CD4-positive, alpha-beta T cell (primary cell): Measurements from ENCODE around the gene ARHGEF37. TPM values are rescaled to one million over a fixed set of nuclear protein-coding genes. Genes with fewer than 3 reads are reported as not detected.

Experiments used
- ATAC-seq: fragments of 200-7000 bp; cut with Tn5 transposase; one replicate; pipeline ENCODE4 v1.10.0; 2022; ENCODE audit warnings: mild to moderate bottlenecking; ENCODE audit not compliant: poor library complexity
- CTCF ChIA-PET: fragments of 350-600 bp; sonication (Branson Sonifier 250); formaldehyde crosslinking; loops from one replicate; lab custom pipeline; 2021; ENCODE audit warnings: antibody characterized with exemption, inconsistent platforms; lab: Charles Lee
- POLR2A ChIA-PET: fragments of 350-600 bp; sonication (Branson Sonifier 250); formaldehyde crosslinking; loops from one replicate; lab custom pipeline; 2021; ENCODE audit warnings: antibody characterized with exemption, inconsistent platforms; lab: Charles Lee
- DNase-seq, 14 experiments: peaks; one replicate each; pipeline ENCODE4 v3.0.0-alpha.2; 2013 to 2020; ENCODE audit warnings: mixed read lengths in 2 of 14
- H3K27ac ChIP-seq, 2 donors: one replicate each; pipeline versions ENCODE4 v1.5.1 to v1.7.0; 2013; ENCODE audit warnings: low read length in 2 of 2, low read depth in 1 of 2, mild to moderate bottlenecking in 1 of 2
- H3K27me3 ChIP-seq, 2 experiments: 1 replicate in 1 of 2; 2 replicates in 1 of 2; pipeline versions ENCODE4 v1.6.1 to v1.7.0; 2013; ENCODE audit warnings: low read length in 2 of 2, control low read depth in 1 of 2, mild to moderate bottlenecking in 1 of 2, moderate library complexity in 1 of 2; ENCODE audit not compliant: insufficient read depth in 2 of 2, control insufficient read depth in 1 of 2
- H3K36me3 ChIP-seq: one replicate; pipeline ENCODE4 v1.6.1; 2013; ENCODE audit warnings: low read length, control low read depth; ENCODE audit not compliant: insufficient read depth
- H3K4me1 ChIP-seq: one replicate; pipeline ENCODE4 v1.6.1; 2013; ENCODE audit warnings: low read length, control low read depth; ENCODE audit not compliant: insufficient read depth
- H3K4me3 ChIP-seq: one replicate; pipeline ENCODE4 v1.5.1; 2013; ENCODE audit warnings: mild to moderate bottlenecking, low read length, moderate library complexity
- H3K9me3 ChIP-seq, 2 experiments: 1 replicate in 1 of 2; 2 replicates in 1 of 2; pipeline versions ENCODE4 v1.6.1 to v1.7.0; 2013; ENCODE audit warnings: low read length in 2 of 2, mild to moderate bottlenecking in 2 of 2, control low read depth in 1 of 2, moderate library complexity in 1 of 2; ENCODE audit not compliant: control insufficient read depth in 1 of 2, insufficient read depth in 1 of 2
- H3K27ac Mint-ChIP-seq: one replicate; pipeline ENCODE4 v1.8.0; 2020; ENCODE audit warnings: mixed read lengths
- H3K27me3 Mint-ChIP-seq: one replicate; pipeline ENCODE4 v1.8.0; 2021; ENCODE audit warnings: mixed read lengths
- H3K36me3 Mint-ChIP-seq: one replicate; pipeline ENCODE4 v1.8.0; 2021; ENCODE audit warnings: low read depth, mixed read lengths
- H3K4me1 Mint-ChIP-seq: one replicate; pipeline ENCODE4 v1.8.0; 2021; ENCODE audit warnings: low read depth, mixed read lengths
- H3K4me3 Mint-ChIP-seq: one replicate; pipeline ENCODE4 v1.8.0; 2020; ENCODE audit warnings: mild to moderate bottlenecking, mixed read lengths
- H3K9me3 Mint-ChIP-seq: one replicate; pipeline ENCODE4 v1.8.0; 2020; ENCODE audit warnings: mixed read lengths
- intact Hi-C, 2 experiments: fragments of 100-400 bp; cut with DNase I in 1 of 2; cut with micrococcal nuclease in 1 of 2; formaldehyde crosslinking; loops; one replicate each; pipeline versions ENCODE4 v1.15.1 to v1.9.0; 2023 to 2025; cut with DNase I, micrococcal nuclease
- total RNA-seq, 174 experiments: library from RNA in 2 of 174; stranded (reverse) in 2 of 174; gene quantifications; one replicate each; pipeline ENCODE4 v1.2.3 and lab custom pipeline; 2021 to 2026
- TF ChIP-seq, protein P1 (sequence below): fragments of 200-600 bp; IDR thresholded peaks from one replicate; pipeline ENCODE4 v1.8.0; 2022; ENCODE audit warnings: antibody characterized with exemption, mild to moderate bottlenecking

The ARHGEF37 gene
- total RNA-seq, 2 experiments from 2014 or later = 0.41 TPM; not detected in 1

DNA sequence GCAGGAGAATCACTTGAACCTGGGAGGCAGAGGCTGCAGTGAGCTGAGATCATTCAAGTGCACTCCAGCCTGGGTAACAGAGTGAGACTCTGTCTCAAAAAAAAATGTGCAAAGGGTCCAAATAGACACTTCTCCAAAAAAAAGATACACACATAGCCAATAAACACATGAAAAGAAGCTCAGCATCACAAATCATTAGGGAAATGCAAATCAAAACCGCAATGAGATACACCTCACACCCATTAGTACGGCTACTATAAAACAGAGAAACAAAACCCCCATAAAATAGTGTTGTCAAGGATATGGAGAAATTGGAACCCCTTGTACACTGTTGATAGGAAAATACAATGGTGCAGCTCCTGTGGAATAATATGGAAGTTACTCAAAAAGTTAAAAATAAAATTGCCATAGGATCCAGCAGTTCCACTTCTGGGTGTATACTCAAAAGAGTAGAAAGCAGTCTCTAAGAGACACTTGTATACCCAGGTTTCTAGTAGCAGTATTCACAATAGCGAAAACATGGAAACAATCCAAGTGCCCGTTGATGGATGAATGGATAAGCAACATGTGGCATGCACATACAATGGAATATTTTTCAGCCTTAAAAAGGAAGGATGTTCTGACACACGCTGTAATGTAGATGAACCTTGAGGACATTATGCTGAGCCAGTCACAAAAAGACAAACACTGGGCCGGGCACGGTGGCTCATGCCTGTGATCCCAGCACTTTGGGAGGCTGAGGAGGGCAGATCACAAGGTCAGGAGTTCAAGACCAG is 91.6 kb downstream of the ARHGEF37 start:
- ChIA-PET POLR2A (no interaction called here), CTCF (no interaction called here)
- Histone ChIP-seq H3K27me3 (peaks cover 0 to 5% of the 10 kb centered on the region in 2 experiments), H3K9me3 (peaks cover 14 to 20% of the 10 kb centered on the region in 2 experiments), H3K4me3 (no peak overlapping the region), H3K36me3 (no peaks in the 10 kb centered on the region), H3K4me1 (no peaks in the 10 kb centered on the region), H3K27ac (no peak overlapping the region)
- Mint-ChIP-seq H3K4me3 (no peak overlapping the region), H3K36me3 (peaks cover 4% of the 10 kb centered on the region), H3K27ac (no peak overlapping the region), H3K27me3 (peaks cover 16% of the 10 kb centered on the region), H3K4me1 (no peaks in the 10 kb centered on the region), H3K9me3 (peaks cover 3% of the 10 kb centered on the region)
- TF ChIP-seq, protein P1, sequence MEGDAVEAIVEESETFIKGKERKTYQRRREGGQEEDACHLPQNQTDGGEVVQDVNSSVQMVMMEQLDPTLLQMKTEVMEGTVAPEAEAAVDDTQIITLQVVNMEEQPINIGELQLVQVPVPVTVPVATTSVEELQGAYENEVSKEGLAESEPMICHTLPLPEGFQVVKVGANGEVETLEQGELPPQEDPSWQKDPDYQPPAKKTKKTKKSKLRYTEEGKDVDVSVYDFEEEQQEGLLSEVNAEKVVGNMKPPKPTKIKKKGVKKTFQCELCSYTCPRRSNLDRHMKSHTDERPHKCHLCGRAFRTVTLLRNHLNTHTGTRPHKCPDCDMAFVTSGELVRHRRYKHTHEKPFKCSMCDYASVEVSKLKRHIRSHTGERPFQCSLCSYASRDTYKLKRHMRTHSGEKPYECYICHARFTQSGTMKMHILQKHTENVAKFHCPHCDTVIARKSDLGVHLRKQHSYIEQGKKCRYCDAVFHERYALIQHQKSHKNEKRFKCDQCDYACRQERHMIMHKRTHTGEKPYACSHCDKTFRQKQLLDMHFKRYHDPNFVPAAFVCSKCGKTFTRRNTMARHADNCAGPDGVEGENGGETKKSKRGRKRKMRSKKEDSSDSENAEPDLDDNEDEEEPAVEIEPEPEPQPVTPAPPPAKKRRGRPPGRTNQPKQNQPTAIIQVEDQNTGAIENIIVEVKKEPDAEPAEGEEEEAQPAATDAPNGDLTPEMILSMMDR = no peak
- ATAC-seq (no peak), DNase-seq (no peak)
- intact Hi-C loops = no loop called here

DNA sequence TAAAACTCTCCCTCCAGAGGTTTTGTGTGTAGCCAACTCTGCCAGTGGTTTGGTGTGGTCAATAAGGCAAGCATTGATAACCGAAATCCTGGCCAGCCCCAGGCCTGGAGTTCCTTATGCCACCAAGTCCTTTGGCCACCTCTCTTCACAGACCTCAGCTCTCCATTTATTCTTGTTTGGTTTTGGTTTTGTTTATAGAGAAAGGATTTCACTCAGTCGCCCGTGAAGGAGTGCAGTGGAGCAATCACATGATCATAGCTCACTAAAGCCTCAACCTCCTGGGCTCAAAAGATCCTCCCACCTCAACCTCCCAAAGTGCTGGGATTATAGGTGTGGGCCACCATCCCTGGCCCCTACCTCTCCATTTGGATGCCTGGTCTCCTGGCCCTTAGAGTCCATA is 93.4 kb downstream of the ARHGEF37 start:
- Mint-ChIP-seq H3K4me1 (no peaks in the 10 kb centered on the region), H3K36me3 (no peaks in the 10 kb centered on the region), H3K27me3 (peaks cover 19% of the 10 kb centered on the region), H3K9me3 (peaks cover 3% of the 10 kb centered on the region), H3K27ac (no peak overlapping the region), H3K4me3 (no peak overlapping the region)
- Histone ChIP-seq H3K9me3 (peaks cover 8 to 15% of the 10 kb centered on the region in 2 experiments), H3K36me3 (no peaks in the 10 kb centered on the region), H3K4me1 (no peaks in the 10 kb centered on the region), H3K27me3 (peaks cover 0 to 5% of the 10 kb centered on the region in 2 experiments), H3K27ac (no peak overlapping the region), H3K4me3 (no peak overlapping the region)
- CTCF ChIA-PET = no interaction called here
- intact Hi-C loops = no loop called here
- DNase-seq = no peak
- TF ChIP-seq, protein P1 = no peak
- POLR2A ChIA-PET = no interaction called here
- ATAC-seq = no peak

DNA sequence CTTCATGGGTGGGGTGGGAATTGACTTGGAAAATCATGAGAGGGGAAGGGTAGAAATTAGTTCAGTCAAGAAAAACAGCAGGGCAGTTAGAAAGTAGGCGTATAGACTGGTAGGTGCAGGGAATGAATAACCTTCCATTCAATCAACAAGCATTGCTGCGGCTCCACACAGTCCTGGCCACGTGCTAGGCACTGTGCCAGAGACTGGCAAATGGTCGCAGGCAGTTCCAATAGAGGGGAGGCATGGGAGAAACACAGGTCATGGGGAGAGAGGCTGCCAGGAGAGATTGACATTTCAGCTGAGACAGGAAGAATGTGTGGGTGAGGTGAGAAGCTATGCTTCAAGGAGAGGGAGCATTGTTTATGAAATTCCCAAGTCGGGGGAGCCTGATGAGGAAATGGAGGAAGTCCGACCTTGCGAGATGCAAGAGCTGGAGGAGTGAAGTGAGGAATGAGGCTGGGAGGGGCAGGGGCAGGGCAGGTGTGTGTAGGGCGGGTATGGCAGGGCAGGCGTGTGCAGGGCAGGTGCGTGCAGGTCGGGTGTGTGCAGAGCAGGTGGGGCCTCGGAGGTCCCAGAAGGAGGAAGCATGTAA is 94.4 kb downstream of the ARHGEF37 start:
- no peak overlapping the region for H3K4me3 ChIP-seq
- TF ChIP-seq, protein P1 = no peak
- H3K36me3 ChIP-seq = no peaks in the 10 kb centered on the region
- peaks cover 26% of the 10 kb centered on the region for H3K27me3 Mint-ChIP-seq
- H3K9me3 Mint-ChIP-seq = peaks cover 3% of the 10 kb centered on the region
- no peaks in the 10 kb centered on the region for H3K4me1 ChIP-seq
- H3K27ac Mint-ChIP-seq = no peak overlapping the region
- ATAC-seq (no peak), DNase-seq (no peak)
- CTCF ChIA-PET = no interaction called here
- no peaks in the 10 kb centered on the region for H3K36me3 Mint-ChIP-seq
- no peaks in the 10 kb centered on the region for H3K4me1 Mint-ChIP-seq
- H3K4me3 Mint-ChIP-seq = no peak overlapping the region
- peaks cover 0 to 5% of the 10 kb centered on the region in 2 experiments for H3K27me3 ChIP-seq
- intact Hi-C loops = no loop called here
- POLR2A ChIA-PET = no interaction called here
- peaks cover 8 to 15% of the 10 kb centered on the region in 2 experiments for H3K9me3 ChIP-seq
- no peak overlapping the region for H3K27ac ChIP-seq
